Measurements from ENCODE around the gene DNMT1. TPM values are rescaled to one million over a fixed set of nuclear protein-coding genes. Genes with fewer than 3 reads are reported as not detected.
"Not testable (repeated sequence)": the region's sequence is repeated elsewhere in the genome, so short reads cannot be mapped to it uniquely, and the experiment has no call there.

Gene DNMT1
- polyA plus RNA-seq, 10 donors: 56.0 to 95.6 (median 69.8) TPM

DNA sequence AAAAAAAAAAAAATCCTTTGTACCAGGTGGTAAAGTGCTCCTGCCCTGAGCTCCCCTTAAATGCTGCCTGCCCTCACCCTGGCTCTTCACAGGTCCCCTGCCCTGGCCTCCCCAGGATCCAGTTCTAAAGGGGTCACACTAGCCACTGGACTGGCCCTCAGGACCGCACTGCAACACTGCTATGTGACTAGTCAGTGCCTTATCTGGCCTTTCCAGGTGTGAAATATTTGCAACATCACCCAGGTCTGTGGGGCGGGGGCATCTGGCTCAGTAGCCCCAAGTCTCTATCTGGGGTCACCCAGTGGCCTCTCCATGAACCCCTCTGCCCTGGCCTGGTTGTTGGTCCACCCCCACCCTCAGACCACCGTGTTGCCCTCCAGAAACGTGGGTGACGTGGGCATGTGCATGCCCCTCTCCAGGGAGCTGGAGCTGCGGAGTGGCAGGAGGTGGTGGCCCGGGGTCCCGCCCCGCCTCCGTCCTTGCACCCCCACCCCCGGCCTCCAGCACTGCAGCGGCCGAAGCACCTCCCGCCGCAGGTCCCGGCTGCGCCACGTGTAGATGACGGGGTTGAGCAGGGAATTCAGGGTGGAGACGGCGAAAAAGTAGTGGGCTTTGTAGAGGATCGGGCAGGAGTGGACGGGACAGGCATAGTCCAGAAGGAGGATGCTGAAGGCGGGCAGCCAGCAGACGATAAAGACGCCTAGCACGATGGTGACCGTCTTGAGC lies 28.9 kb upstream of the DNMT1 start:
- DNase-seq: no peak

DNA sequence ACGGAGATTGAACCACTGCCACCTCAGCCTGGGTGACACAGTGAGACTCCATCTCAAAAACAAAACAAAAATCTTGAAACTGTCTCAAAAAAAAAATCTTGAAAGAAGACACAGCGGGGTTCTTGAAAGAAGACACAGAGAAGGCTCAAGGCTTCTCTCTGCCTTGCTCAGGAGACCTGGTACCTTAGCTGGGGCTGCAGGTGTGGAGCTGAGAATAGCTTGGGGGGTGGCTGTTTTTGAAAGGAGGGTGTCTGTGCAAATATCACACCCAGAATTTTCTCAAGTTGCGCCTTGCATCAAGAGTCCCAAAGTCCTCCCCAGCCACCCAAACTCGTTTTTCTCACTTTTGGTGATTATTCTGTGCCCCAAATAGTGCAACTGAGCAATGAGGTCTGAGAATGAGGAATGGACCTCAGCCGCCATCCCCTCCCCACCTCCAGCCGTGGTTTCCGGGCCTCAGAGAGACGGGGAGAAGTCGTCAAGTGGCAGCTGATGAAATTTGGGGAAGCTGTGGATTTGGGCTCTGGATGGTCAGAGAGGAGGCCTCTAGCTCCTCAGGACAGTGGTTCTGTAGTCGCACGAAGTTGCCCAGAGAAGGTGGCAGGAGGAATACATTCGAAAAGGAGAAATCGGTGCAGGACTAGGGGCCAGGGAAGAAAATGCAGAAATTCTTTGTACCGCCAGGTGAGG lies 27.6 kb upstream of the DNMT1 start:
- DNase-seq: no peak

DNA sequence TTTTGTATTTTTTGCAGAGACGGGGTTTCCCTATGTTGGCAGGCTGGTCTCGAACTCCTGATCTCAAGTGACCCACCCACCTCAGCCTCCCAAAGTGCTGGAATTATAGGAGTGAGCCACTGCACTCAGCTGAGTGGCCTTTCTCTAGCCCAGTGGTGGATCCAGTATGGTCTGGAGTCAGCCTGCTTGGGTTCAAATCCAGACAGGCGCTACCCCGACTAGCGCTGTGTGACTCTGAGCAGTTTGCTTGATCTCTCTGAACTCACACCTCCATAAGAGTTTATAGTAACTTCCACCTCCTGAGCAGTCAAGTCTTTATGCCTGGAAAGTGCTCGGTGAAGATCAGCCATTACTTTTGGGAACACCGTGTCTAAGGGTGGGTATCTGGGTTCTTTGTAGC lies 25.9 kb upstream of the DNMT1 start:
- no peak for DNase-seq

DNA sequence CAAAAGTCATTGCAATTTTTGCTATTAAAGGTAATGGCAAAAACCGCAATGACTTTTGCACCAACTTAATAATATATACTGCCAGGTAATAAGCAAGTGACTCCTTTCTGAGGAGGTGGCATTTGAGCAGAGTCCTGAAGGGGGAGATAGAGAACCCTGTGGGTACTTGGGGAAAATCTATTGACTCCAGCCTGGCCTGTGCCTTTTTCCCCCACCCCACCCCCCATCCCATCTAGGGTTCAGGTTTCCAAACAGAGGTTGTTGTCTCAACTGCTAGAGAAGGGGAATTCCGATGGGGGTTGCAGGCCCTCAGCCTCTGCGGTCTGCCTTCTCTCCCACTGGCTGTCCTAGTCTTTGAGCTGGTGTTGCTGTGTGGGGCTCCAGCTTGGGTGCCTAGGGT lies 24.9 kb upstream of the DNMT1 start:
- peak in 1 of 3 donors; percentile 47 for DNase-seq

DNA sequence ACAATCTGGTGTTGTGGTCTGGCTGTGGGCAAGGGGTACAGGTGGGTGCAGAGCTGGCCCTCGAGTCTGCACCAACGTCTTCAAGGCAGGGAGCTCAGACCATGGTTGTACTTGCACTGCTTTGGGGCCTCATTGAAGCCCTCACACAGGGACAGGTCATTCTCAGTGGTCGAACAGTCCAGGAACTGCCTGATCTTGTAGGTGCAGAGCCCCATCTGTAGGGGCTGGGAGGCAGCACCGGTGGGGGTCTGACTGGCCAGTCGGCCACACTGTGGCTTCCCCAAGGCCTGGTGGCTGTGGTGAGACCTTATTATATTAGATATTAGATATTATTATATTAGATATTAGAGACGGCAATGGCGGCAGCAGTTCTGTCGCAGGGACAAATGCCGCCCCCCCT lies 22.3 kb upstream of the DNMT1 start:
- DNase-seq: no peak

DNA sequence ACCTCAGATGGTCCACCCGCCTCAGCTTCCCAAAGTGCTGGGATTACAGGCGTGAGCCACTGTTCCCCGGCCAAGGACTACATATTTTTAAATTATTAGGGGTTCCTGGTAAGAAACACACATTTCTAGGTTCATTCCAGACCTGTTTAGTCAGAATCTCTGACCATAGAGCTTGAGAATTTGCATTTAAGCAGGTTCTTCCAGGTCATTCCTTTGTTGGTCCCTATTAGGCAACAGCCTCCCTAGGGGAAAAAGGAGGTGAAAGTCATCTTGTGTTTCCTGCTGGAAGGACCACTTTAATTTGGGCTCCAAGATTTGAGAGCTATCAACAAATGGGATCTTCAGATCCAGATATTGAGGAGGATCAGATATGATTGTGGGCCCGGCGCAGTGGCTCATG lies 20.0 kb upstream of the DNMT1 start:
- peak in 1 of 3 donors; percentile 29 for DNase-seq

DNA sequence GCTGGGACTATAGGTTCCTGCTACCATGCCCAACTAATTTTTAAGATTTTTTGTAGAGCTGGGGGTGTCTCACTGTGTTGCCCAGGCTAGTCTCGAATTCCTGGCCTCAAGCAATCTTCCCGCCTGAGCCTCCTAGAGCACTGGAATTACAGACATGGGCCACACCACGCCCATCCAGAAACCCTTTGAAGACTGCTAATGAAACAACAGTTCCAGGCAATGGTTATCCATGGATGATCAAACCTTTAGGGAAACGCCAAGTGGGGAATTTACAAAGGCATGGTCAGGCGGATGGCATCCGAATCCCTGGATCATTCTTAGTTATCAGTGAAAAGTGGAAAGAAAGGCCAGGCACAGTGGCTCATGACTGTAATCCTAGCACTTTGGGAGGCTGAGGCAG lies 16.9 kb upstream of the DNMT1 start:
- no peak for DNase-seq

DNA sequence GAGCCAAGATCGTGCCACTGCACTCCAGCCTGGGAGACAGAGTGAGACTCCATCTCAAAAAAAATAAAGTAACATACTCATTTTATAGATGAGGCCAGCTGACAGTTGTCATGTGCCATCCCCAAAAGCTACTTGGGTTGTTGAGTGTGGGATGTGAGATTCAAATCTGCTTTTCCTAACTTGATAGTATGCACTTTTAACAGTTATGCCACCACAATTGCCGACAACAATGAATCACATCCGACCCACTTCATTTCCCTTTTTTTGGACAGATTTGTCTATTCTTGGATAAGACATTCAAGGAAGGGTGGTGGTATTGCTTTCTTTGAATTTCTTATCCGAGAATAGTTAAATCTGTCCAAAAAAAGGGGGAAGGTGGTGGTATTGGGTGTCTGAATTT lies 16.3 kb upstream of the DNMT1 start:
- DNase-seq: no peak

DNA sequence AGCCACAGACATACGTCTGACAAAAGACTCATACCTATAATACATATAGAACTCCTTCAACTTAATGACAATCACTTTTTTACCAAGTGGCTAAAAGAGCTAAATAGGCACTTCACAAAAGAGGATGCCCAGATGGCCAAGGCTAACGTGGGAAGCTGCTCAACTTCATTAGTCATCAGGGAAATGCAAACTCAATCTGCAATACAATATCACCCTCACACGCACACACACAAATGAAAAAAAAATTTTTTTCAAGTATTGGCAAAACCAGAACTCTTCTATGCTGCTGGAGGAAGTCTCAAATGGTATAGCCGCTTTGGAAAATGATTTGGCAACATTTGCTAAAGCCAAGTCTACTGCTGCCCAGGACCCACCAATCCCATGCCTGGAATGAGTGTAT lies 14.6 kb upstream of the DNMT1 start:
- no peak for DNase-seq

DNA sequence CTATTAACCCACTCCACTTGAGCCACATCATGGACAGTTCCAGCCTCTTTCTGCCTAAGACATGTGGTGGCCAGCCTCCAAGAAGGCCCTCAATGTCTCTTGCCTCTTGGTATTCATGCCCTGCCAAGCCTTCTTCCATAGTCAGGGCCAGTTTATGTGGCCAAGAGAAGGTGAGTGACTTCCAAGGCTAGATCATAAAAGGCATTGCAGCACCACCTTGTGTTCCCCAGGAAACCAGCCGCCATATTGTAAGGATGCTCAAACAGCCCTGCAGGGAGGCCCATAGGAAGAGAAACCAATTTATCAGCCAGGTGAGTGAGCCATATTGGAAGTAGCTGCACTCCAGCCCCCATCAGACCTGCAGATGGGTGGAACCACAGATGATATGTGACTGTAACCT lies 12.3 kb upstream of the DNMT1 start:
- DNase-seq: no peak

DNA sequence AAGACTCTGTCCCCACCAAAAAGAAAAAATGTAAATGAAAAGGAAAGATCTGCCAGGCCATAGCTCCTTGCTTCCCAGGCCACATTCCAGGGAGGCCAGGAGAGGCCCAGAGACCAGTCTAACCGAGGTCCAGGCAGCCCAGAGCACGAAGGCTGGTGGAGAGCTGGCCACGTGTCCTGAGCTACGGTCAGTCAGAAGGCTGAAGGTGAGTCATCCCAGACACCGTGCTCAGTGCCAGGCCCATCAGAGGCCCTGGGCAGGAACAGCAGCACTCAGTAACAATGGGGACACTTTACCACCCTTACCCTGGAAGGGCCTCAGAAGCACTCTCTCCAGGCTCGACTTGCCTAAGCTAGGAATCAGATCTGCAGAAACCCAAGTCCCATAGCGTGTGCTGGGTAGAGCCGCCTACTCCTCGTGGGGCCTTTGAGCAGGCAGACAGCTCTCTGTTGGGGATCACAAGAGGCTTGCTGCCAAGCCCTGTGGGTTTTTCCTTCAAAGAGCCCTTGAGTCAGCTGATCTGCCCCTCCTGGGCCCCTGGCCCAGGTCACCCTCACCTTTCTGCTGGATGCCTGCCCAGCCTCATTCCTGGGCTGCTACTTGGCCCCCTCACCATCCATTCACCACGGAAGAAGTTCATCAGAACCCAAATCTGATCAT lies 11.6 kb upstream of the DNMT1 start:
- no peak for DNase-seq

DNA sequence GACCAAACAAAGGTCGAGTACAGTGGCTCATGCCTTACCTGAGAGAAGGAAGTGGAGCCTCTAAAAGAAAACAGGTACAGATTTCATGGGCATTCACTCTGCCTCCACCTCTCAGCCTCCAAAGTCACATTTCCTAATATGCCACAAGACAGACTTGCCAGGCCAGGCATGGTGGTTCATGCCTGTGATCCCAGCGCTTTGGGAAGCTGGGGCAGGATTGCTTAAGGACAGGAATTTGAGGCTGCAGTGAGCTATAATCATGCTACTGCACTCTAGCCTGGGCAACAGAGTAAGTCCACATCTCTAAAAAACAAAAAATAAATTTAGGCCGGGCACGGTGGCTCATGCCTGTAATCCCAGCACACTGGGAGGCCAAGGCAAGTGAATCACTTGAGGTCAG lies 10.9 kb upstream of the DNMT1 start:
- DNase-seq: no peak

DNA sequence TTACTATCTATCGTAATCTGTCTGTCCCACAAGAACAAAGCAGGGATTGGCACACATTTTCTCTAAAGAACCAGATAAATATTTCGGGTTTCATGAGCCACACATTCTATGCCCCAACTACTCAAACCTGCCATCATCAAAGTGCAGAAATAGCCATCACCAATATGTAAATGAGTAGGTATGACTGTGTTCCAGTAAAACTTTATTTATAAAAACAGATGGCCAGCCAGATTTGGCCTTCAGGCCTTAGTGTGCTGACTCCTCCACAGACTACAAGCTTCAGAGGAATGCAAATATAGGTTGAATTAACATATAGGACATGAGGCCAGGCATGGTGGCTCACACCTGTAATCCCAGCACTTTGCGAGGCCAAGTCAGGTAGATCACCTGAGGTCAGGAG lies 8.9 kb upstream of the DNMT1 start:
- no peak for DNase-seq

DNA sequence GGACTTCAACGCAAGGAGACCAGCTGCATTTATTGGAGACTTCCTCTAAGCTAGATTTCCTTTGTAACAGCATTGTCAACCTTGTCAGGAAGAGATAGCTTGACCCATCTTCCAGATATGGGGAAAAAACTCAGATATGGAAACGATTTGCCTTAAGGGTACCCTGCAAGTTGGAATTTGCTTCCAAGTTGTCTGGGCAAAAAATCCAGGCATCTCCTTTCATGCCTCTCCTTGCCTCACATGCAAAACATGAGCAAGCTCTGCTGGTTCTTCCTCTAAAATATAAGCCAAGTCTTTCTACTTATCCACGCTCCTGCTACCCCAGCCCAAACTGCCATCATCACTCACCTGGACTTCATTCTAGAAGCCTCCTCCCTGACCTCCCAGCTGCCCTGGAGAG lies 6.4 kb upstream of the DNMT1 start:
- no peak for DNase-seq

DNA sequence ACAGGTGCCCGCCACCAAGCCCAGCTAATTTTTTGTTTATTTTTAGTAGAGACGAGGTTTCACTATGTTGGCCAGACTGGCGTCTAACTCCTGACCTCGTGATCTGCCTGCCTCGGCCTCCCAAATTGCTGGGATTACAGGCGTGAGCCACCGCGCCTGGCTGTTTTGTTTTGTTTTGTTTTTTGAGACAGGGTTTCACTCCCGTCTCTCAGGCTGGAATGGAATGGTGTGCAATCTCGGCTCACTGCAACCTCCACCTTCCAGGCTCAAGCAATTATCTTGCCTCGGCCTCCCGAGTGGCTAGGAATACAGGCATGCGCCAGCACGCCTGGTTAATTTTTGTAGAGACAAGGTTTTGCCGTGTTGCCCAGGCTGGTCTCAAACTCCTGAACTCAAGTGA lies 5.3 kb upstream of the DNMT1 start:
- not testable (repeated sequence) for DNase-seq

DNA sequence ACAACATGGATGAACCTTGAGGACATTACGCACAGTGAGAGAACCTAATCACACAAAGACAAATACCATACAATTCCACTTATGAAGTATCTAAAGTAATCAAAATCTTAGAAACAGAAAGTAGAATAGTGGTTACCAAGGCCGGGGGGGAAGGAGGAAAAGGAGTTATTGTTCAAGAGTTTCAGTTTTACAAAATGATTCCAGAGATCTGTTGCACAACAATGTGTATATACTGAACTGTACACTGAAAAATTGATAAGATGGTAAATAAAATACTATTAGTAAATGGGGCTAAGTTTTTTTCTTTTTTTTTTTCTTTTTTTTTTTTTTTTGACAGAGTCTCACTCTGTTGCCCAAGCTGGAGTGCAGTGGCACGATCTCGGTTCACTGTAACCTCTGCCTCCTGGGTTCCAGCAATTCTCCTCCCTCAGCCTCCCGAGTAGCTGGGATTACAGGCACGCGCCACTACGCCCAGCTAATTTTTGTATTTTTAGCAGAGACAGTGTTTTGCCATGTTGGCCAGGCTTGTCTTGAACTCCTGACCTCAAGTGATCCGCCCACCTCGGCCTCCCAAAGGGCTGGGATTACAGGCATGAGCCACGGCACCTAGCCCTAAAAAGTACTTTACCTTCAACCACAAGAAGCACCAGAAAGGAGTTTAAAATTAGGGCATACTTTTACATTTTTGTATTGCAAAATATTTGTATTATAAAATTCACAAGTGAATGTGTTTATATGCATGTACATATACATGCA lies 4.3 kb upstream of the DNMT1 start:
- DNase-seq: not testable (repeated sequence)

DNA sequence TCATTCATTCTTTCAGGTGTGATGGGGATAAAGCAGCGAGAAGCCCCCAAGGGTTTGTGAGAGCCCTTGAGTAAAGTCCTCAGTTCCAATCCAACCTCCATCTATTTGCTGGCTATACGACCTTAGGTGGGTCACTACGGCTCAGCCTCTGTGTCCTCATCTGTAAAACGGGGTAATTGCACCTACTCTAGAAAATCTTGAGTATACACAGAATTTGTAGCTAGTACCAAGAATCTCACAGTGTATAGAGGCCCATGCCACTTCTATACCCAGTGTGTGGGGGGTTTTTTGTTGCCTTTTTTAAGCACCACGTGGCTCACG lies 406 bp upstream of the DNMT1 start:
- no peak for DNase-seq

DNA sequence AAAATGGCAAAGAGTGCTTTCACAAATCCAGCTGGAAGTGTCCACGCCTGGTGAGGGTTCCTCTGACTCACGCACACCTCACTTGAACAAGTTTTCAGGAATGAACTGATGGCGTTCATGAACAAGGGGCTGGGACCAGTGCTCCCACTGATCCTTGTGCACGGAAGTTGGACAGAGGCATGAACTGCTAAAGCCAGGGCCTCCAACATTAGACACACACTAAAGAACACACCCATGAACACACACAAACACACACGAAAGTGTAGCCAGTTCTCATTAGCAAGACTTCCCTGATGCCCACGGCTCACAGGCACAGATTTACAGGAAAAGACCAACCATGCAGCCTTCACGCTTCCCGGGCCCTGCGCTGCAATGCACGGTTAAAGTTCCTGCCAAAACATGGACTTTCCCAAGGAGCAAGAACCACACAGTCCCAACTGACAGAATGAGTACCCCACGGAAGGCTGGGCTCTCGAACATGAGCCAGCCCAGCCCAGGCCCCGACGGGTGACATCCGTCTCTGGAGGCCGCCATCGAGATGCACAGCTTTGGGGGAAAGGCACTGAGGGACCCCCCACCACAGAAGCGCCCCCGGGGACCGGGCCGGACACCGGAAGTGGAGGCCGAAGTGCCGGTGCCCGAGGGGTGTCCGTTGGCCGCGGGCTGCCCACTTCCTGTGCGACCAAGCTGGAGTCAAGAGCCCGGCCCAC lies 808 bp downstream of the DNMT1 start:
- peak; percentile 10 to 53 (median 13) for DNase-seq

DNA sequence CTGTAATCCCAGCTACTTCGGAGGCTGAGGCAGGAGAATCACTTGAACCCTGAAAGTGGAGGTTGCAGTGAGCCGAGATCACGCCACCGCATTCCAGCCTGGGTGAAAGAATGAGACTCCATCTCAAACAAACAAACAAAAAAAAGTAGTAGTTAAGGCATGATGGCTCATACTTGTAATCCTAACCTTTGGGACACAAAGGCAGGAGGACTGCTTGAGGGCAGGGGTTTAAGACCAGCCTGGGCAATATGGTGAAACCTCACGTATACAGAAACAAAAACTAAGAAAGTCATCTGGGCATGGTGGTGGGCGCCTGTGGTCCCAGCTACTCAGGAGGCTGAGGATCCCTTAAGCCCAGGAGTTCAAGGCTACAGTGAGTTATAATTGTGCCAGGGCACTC lies 1.8 kb downstream of the DNMT1 start:
- DNase-seq: no peak

DNA sequence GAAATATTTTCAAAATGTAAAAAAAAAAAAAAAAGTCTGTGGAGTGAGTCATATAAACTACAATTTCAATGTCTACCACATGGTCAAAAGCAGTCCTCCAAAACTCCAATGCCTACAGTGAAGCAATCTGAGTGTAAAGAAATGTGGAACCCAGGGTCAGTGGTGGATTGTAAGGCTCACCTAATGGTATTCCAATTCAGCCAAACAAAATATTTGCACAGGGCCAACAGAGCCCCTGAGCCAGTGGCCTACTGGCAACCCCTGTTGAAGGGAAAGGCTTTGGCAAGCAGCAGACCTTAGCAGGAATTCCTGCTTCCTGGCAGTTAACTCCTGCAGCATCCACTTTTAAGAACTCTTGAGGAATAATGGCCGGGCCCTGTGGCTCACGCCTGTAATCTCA lies 3.4 kb downstream of the DNMT1 start:
- peak; percentile 11 to 27 (median 26) for DNase-seq

DNA sequence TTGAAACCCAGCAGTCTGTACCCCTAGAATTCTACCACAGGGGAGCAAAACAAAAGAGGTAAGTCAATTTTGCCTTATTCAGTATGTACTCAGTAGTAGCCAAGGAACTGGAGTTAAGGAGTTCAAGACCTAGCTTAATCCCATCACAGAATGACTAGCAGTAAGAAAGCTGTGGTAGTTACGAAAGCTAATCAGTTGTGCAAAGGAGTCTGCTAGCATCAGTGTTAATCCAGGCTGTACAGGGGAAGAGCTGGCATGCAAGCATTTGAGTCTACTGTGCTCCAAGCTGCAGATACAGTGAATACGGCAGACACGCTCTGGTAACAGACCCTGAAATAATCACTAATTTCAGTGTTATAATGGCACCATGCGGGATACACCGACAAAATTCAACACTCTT lies 4.7 kb downstream of the DNMT1 start:
- no peak for DNase-seq

DNA sequence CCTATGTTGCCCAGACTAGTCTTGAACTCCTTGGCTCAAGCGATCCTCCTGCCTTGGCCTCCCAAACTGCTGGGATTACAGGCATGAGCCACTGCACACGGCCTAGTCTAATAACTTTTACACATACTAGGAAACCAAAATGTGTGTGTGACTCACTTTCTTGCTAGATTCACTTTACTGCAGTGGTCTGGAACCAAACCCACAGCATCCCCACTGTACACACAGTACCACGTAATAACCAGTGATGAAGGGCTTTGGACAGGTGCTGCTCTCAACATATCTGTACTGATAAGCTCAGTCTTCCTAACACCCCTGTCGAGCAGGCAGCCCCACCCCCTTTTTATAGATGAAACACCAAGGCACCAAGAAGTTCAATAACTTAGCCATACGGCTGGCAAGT lies 5.1 kb downstream of the DNMT1 start:
- no peak for DNase-seq
